Astrocyte of the spinal cord (primary cell): ENCODE results near the gene DCP2.
A peak's percentile ranks its signal among the peaks of the same experiment; 100 is the strongest.

Source experiments
- DNase-seq: peaks from one replicate; pipeline ENCODE4 v3.0.0; 2011; ENCODE audit warnings: low read depth, low spot score
- H3K4me3 ChIP-seq: 2 replicates; pipeline ENCODE4 v1.5.1; 2011; ENCODE audit warnings: low read depth, mild to moderate bottlenecking, low read length, moderate library complexity
- in situ Hi-C: cut with HindIII; loops from 2 replicates; pipeline ENCODE4 v1.10.0; 2017; ENCODE audit warnings: low sequenced_read_pairs
- TF ChIP-seq, protein P1 (sequence below): IDR thresholded peaks from 2 replicates; pipeline ENCODE4 v1.5.1; 2012; ENCODE audit warnings: low read depth, mild to moderate bottlenecking, low read length, inconsistent platforms

Gene DCP2

DNA sequence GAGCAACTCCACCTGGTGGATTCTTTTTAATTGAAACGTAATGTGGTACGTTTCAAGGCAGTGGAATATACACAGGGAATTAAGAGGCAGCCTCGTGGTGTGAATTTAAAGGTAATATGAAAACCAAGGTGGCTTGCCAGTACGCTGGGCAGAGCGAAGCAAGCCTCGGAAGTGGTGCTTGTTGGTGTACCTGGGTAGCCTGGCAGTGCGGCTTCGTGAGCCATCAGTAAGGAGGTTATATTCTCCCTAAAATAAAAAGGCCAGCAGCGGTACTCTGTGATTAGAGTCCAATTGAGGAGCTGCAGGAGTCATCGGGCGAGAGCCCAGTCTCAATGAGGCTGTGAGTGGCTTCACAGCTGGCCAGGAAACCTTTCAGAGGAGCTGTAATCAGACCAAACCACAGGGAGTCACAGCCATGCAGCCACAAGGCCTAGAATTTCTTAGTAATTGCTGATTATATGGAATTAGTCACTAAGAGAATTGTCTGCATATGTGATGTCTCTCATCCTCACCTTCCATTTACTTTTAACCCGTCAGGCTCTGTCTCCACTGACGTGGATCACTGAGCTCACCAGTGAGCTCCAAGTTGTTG lies 57.7 kb downstream of the DCP2 start:
- in situ Hi-C loops, result no loop called here
- DNase-seq, result peak; percentile 93
- no peak overlapping the region for H3K4me3 ChIP-seq
- TF ChIP-seq, protein P1, sequence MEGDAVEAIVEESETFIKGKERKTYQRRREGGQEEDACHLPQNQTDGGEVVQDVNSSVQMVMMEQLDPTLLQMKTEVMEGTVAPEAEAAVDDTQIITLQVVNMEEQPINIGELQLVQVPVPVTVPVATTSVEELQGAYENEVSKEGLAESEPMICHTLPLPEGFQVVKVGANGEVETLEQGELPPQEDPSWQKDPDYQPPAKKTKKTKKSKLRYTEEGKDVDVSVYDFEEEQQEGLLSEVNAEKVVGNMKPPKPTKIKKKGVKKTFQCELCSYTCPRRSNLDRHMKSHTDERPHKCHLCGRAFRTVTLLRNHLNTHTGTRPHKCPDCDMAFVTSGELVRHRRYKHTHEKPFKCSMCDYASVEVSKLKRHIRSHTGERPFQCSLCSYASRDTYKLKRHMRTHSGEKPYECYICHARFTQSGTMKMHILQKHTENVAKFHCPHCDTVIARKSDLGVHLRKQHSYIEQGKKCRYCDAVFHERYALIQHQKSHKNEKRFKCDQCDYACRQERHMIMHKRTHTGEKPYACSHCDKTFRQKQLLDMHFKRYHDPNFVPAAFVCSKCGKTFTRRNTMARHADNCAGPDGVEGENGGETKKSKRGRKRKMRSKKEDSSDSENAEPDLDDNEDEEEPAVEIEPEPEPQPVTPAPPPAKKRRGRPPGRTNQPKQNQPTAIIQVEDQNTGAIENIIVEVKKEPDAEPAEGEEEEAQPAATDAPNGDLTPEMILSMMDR, result no peak

DNA sequence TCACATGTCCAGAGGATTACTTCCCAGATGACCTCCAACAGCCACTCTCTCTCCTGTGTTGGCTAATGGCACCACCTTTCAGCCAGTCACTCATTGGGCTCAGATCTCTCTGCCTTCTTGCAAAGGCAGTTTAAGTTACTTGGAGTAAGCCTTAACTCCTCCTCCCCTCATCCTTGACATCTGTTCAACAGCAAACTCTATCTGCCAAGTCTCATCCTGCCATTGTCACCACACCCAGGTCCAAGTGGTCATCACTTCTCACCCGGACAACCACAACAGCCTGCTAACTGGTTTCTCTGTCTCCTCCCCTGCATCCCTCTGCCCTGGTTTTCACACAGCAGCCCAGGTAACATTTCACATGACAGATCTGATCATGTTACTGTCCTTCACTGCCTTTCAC lies 58.5 kb downstream of the DCP2 start:
- in situ Hi-C loops, result no loop called here
- TF ChIP-seq, protein P1, result no peak
- no peak overlapping the region for H3K4me3 ChIP-seq
- no peak for DNase-seq

DNA sequence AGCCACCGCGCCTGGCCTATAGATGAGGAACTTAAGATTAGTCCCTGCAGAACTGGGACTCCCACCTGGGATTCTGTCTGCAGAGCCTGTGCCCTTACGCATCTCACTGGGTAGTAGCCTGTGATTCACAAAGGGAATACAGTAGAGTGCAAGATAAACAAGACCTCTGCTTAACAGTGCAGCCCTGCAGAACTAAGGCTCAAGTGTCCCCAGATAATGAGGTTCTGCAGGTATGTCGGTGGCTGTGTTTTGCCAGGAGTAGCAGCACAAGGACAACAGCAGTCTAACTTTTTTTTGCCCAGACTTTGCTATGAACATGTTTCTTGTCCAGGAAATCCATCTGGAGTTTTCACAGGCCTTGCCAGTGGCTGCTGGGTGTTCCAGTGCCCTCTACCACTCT lies 59.7 kb downstream of the DCP2 start:
- DNase-seq, result no peak
- H3K4me3 ChIP-seq, result no peak overlapping the region
- TF ChIP-seq, protein P1, result no peak
- in situ Hi-C loops, result no loop called here

DNA sequence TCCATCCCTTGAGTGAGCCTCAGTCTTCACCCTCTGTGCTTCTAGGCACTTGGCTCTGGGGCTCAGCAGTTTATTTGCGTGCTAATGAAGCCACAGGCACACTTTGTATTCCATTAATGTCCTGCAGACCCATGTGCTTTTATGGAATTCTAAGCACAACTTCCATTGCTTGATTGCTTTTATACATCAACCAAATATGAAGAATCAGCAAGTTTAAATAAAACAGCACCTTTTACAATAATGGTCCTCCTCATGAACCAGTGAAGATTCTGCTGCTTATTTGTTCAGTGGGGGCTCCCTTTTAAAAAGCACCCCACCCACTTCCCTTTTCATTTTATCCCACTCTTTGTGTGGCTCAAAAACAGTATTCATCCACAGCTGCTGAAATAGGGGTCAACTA lies 60.2 kb downstream of the DCP2 start:
- no peak for DNase-seq
- in situ Hi-C loops, result no loop called here
- H3K4me3 ChIP-seq, result no peak overlapping the region
- TF ChIP-seq, protein P1, result no peak

DNA sequence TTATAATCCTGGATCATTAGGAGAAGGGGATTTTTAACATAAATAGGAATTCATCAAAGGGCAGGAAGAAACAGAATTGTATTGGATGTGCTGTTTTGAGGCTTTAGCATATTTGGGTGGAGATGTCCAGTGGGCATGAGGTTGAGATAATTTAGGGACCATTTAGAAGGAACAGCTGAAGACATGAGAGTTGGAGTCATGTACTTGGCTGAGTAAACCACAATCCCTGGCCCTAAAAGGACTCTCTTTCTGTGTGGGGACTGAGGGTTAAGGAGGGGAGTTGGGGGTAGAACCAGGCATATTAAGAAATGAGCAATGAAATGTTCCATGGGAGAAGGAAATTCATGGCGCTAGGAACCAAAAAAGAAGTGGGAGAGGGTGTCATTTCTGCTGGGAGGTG lies 61.5 kb downstream of the DCP2 start:
- TF ChIP-seq, protein P1, result no peak
- no peak for DNase-seq
- H3K4me3 ChIP-seq, result no peak overlapping the region
- in situ Hi-C loops, result no loop called here

DNA sequence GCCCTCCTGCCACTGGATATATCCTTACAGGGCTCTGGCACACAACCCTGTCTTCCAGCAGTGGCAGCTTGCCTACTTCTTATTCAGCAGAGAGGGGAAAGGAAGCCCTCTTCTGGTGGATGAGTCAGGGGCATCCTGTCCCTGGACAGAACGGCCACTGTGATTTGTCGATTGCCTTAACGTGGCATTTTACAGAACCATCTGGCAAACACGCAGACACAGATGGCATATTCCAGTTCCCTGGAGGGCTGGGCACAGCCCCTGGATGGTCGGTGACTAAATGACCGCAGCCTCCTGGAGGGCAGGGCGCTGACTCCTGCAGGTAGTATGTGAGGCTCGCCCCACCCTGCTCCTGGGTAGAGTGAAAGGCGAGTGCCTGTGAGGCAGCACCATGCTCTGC lies 62.1 kb downstream of the DCP2 start:
- peak; percentile 67 for DNase-seq
- in situ Hi-C loops, result no loop called here
- no peak overlapping the region for H3K4me3 ChIP-seq
- TF ChIP-seq, protein P1, result peak; percentile 31
